NCI-H345 treated with DMSO at 0.1 percent for 48 hours (cell line): ENCODE measurements around the gene GNAI1.
"Not testable (repeated sequence)": the region's sequence is repeated elsewhere in the genome, so short reads cannot be mapped to it uniquely, and the experiment has no call there.

ENCODE experiments used
- DNase-seq: peaks from one replicate; lab custom pipeline; 2025; ENCODE audit not compliant: unreplicated experiment; lab: John Stamatoyannopoulos, UW

GNAI1 gene

DNA sequence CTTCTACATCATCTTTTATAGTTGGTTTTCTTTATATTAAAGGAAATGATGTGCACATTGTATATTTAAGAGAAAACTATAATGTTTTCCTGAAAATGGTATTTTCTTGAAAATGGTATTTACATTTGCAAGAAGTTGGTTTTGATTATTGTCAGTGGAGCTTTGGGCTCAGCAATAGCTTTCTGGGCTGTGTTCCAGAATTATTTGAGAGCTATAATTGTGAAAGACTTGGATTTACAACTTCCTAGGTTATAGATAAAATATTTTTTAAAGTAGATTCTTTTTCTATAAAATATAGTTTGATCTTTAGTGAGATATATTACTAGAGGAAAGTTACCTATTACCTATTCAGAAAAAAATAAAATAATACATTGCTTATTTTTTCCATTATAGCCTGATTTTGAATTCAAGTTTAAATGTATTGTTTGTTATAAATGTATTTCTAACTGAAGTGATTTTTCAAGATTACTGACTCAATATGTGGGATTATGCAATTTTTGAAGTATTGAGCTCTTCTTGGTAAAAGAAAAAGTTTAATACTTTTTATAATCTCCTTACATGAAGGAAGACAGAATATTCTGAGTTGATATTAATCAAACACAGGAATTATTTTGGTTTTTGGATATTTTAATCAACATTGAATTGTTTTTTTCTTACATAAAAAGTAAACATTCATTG, 20.2 kb downstream of the GNAI1 start:
- DNase-seq, result no peak

DNA sequence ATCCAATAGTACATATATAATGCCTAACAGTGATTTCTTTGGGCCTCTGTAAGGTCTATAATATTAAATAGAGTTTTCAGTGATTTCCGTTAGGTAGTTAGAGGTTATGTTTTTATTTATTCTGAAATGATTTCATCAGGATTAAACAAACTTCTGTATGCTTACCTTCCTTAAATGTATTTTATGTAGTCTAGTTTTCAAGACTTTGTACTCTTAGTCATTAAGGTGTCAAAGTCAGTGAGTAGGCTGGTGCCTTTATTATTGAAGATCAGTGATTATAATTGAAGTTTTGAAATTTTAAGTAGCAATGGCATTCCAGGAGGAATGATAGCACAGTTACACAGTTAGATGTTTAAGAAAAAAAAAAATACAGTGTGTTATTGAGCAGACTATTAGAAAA, 20.7 kb downstream of the GNAI1 start:
- no peak for DNase-seq

DNA sequence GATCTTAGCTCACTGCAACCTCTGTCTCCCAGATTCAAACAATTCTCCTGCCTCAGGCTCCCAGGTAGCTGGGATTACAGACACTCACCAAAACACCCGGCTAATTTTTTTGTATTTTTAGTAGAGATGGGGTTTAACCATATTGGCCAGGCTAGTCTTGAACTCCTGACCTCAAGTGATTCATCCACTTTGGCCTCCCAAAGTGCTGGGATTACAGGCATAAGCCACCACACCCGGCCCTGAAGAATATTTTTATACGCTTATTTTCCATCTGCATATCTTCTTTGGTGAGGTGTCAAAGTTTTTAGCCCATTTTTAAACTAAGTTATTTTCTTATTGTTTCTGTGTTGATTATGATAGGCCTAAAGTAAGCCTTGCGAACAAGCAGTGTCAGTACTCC, 23.1 kb downstream of the GNAI1 start:
- DNase-seq, result not testable (repeated sequence)

DNA sequence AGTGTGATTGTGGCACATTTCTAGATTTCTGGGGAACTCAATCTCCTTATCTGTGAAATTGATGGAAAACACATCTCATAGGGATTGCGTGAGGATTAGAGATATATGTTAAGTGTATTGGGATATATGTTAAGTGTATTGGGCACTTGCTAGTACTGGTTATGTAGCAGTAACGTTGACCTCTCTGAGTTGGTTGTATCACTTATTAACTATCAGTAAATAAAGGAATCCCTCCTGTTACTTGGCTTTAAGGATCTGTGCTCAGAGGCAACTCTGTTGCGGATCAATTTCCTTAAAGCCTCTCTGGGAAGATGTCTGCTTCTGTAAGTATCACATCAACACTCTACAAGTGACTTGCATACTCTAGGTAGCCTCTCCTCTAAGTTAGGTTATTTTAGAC, 25.2 kb downstream of the GNAI1 start:
- DNase-seq, result no peak

DNA sequence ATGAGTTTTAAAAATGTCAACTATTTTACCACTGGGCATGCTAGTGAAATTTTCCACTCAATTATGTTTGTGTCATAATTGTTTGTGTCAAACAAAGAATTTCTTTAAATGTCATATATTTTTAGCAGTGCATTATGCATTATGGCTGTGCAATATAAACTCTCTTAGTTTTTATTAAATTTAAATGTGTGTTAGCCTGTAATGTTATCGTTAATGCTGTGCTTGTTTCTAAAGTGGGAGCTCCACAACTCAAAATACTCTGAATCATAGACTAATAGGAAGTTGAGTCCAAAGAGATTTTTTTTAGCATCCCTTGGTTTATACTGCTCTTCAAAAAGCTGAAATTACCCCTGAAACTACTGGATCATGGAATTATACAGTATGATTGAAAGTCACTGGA, 26.8 kb downstream of the GNAI1 start:
- no peak for DNase-seq

DNA sequence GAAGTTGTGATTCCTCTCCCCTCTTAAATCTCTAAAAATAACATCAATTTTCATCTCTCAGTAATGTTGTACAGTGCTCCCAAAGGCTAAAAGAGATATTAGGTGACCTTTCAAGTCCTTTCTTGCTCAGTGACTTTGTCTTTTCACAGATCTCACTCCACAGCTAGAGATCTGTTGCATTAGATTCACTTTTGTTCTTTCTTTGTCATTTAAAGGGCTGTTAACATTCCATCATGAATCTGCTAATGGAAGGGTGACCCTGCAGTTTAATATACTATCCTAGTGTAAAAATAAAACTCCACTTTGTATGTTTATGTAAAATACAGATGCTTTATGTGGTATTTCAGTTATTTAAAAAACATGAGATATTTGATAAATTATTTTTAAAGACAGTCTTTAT, 30.5 kb downstream of the GNAI1 start:
- no peak for DNase-seq

DNA sequence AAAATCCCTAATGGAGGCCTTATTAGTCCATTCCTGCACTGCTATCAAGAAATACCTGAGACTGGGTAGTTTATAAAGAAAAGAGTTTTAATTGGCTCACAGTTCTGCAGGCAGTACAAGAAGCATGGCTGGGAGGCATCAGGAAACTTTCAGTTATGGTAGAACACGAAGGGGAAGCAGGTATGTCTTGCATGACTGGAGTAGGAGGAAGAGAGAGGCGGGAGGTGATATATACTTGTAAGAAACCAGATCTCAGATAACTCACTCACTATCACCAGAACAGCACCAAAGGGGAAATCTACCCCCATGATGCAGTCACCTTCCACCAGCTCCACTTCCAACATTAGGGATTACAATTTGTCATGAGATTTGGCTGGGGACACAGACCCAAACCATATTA, 35.8 kb downstream of the GNAI1 start:
- no peak for DNase-seq

DNA sequence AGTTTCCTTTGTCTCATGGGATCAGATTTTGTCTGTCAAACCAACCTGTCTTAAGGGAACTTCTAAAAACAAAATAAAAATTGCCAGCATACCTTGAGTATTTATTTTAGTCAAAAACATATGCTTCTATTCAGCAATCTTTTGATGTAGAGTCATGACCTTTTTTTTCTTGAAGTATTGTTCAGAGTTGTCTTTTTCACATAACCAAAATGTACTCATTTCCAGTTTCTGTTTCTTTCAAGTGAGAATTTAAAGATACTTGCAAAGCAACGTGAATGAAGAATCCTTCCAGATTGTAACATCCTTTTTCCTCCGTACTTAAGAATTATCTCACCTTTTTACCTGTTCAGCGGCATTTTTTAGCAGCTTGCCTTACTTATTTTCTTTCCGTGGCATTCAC, 37.8 kb downstream of the GNAI1 start:
- no peak for DNase-seq

DNA sequence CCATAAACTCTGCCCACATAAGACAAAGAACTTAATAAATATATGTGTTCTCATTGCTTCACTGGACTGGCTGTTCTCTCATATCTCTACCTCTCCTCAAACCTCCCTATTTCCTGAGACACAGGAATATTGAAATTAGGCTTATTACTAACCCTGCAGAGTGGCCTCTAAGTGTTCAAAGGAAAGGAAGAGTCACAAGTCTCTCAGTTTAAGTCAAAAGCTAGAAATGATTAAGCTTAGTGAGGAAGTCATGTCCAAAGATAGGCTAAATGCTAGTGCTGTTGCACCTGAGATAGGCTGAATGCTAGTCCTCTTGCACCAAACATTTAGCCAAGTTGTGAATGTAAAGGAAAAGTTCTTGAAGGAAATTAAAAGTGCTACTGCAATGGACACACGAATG, 41.1 kb downstream of the GNAI1 start:
- no peak for DNase-seq

DNA sequence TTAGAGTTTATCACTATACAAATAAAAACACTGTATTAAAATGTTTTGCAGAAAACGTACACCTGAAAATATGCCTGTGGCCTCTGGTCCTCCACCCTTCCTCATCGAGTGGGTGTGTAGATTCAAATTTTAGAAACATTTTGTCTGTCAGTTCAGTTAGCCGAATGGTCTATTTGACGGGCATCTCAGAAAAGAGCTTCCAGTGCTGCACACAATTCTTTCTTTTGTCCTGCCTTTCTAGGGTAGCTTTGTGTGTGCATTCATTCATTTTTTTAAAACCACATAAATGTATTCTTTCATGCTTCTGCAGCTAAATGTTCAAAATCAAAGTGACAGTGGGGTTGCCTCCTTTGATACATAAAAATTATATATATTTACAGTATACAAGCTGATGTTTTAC, 46.8 kb downstream of the GNAI1 start:
- DNase-seq, result no peak

DNA sequence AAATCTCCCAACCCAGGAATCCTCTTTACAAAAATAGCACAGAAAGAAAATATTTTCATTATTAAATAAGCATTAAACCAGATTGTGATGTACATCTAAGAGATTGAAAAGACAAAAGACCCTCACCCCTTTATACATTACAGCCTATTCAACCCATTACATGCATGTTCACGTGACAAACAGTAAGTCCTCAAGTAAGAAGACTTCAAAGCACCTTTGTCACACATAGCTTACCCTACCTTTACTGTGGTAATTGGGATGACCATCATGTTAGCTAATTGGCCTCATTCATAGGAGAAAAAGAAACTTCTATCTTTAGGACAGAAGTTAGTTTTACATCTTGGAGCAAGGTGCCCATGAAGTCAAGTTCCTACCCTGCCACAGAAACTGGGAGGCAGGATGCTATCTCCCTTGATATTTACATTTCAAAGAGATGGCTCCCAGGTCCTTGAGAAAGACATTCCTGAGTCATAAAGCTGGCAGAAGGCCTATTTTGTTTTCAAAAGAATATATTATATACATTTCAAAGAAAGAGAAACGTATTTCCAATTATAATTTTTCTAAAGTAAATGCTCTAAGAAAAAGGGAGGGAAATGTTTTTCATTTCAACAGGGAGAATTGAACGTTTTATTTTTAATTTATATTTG, 48.1 kb downstream of the GNAI1 start:
- no peak for DNase-seq

DNA sequence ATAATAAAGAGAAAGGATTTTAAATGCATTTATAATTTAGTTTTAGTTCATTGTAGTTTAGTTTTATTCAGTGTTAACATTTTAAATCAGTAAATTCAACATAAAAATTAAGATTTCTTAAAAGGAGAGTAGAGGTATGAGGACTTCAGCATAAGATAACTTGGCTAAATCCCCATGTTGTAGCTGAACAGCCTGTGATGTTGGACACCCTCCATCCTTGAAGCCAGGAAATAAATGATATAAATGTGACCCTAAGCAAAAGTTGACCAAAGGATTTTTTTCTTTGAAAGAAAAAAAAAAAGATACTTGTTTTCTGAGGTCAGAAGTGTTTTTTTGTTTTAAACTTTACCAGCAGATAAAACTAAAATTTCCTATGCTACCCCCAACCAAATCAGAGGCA, 48.7 kb downstream of the GNAI1 start:
- no peak for DNase-seq

DNA sequence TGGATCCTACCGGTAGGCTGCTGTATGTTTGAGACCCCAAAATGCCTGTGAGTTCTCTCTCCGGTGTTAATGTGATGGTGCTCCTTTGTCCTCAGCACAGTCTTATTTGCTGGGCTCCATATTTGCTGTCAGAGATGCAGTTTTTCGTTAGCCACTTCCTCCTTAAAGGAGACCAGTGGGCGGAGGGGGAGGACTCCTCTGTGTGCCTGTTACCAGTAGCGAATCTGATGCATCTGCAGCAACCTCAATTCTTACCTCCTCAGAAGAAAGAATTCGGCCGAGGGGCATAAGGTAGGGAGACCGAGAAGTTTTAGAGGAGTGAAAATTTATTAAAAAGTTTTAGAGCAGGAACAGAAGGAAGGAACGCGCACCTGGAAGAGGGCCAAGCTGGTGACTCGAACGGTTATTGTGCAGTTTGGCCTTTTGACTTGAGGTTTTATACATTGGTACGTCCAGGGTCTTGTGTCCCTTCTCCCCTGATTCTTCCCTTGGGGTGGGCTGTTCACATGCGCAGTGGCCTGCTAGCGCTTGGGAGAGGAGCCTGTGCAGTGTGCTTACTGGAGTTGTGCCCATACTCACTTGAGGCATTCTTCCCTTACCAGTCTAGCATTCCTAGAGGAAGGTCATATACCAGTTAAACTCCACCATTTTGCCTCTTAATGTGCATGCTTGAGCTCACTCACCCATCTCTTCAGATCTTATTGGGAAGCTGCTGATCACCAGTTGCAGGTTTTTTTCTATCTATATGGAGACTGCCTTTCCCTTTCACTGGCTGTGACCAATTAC, 49.5 kb downstream of the GNAI1 start:
- DNase-seq, result no peak

DNA sequence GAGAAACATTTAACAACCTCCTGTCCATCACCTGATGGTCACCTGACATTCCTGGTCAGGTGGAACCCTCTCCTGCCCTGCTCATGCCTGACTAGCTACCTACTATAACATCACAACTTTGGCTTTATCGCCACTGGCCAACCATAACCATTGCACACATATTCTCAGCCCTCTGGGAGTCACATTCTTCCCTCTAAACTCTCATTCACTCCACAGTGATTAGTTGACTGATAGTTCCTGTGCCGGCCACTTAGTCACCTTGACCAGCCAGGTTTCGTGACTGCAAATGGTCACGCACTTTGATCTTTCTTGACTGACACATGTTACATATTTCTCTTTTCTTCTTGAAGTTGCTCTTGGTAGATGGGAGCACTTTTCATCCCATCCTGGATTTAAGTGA, 50.1 kb downstream of the GNAI1 start:
- no peak for DNase-seq

DNA sequence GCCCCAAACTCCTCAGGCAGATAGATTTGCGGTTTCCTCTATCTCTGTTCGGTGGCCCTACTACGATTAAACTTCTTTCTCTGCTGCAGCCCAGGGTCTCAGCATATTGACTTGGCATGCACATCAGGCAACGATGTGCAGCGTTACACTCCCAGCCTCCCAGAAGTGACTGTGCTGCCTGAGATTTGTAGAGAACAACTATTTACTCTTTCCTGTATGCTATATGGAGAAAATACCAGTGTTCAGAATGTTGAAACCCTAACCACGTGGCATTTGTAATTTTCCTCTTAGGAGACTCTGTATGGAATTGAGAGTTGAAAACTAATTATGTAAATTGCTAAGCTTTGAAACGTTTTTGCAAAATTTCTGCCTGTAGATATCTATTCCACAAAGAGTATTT, 50.9 kb downstream of the GNAI1 start:
- DNase-seq, result no peak

DNA sequence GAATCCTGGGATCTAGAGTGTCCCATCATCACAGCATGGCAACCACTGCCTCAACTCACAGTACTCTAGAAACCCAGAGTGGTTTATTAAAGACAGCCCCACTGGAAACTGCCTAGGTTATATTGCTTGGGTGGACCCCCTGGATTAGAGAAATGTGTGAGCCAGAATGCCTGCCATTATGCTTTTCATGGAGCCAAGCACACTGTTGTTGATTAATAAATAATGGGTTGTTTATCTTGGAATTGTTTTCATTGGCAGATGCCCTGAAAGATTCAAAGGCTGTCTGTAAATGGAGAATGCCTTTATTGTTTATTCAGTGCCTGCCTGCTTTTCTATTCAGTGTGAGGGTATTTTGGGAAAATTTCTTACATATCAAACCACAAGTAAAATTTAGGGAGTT, 52.1 kb downstream of the GNAI1 start:
- DNase-seq, result no peak

DNA sequence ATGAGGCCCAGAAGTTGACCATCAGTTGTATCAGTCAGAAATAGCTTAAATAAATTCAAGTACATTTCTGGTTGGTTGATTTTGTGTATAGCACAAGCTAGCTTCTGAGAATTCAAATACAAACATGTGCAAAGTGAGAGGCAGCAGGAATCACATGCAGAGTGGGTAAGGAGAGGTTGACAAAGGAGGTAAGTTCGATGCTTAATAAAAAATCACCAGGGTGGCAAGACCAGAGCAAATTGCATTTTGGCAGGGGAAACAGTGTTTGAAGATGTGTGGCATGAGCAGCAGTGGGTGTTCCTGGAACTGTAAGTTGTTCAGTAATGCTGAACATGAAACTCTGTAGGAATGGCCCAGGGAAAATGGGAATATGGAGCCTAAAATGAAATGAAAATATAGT, 52.6 kb downstream of the GNAI1 start:
- DNase-seq, result no peak

DNA sequence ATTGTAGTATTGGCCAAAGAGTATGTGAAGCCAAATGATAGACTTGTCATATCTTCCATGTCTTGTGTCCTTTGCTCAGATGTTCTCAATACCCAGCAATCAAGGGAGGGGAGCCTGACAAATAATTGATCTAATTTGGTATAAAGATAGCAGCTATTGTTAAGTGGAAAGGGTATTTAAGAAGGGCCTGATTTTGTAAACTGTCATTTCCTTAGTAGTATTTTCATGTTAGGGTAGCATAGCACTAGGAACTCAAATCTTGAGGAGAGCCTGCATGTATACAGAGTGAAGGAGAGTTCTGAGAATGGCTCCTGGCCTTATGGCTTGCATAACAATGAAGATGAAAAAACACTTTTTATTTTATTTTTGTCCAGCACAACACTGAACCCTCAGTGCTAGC, 53.1 kb downstream of the GNAI1 start:
- no peak for DNase-seq

DNA sequence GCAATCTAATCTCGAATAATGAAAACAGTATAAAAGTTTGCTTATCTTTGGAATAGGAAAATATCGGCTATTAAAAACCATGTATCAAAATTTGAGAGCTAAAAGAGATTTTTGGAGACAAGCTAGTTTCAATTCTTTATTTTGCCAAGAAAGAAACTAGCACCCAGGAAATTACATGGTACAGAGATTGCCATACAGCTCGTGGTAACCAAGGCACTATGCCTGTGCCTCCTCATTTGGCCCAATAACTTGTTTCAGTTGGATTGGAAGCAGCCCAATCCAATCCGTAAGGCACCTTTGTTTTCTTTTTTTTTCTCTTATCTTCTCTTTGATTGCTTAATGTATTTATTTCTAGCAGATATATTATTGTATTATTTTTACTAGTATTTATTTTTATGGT, 55.0 kb downstream of the GNAI1 start:
- DNase-seq, result no peak

DNA sequence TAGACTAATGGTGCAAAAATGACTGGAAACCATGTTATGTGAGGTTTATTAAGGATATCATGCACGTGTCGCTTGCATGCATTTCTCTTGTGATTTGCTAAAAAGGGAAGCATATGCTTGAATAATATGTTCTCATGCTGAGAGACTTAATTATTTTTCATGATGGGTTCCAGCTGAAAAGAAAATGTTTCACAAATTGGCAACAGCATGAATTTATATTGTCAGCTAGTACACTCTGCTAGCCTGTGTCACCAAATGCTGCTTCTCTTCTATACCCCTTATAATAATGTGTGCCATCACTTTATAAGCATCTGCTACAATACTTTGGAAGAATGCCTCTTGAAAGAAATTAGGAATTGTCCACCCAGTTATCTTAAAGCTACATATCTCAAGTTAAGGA, 63.0 kb downstream of the GNAI1 start:
- no peak for DNase-seq

DNA sequence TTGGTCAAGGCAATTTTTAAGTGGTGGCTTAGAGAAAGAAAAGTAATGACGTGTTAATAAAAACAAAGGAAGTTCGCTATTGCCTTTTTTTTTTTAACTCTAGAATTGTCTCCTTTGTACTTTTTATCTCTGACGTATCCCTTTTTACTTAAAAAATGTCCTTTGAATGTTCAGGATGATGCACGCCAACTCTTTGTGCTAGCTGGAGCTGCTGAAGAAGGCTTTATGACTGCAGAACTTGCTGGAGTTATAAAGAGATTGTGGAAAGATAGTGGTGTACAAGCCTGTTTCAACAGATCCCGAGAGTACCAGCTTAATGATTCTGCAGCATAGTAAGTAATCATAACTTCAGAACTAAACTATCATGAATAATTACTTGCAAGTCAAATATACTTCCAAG, 64.4 kb downstream of the GNAI1 start:
- DNase-seq, result no peak

DNA sequence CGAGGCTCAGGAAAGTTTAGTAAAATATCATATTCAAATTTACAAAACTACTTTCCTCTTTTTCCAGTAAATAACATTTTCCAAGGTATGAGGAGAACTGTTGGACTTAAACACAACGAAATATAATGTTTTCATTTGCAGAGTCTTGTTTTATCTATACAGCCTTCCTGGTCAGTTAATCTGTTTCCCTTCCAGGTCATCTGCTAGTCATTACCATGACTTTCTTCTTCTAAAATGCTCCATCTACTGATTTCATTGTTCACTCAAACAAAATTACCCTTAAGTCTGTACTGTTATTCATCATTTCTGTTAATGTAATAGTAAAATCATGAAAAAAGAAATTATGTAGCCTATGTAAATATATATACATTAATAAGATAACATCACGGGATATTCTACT, 69.8 kb downstream of the GNAI1 start:
- DNase-seq, result no peak
